K562 (cell line): Measurements from ENCODE around the gene VAT1L. TPM values are rescaled to one million over a fixed set of nuclear protein-coding genes. Genes with fewer than 3 reads are reported as not detected.

Experiments
- ATAC-seq: fragments of 200-7000 bp; cut with Tn5 transposase; 3 replicates; pipeline ENCODE4 v1.9.1; 2020; ENCODE audit warnings: moderate library complexity
- BruUV-seq: library from RNA; stranded (reverse); fragments of 400-500 nt; replicated peaks from 2 replicates; lab custom pipeline; 2021; lab: Mats Ljungman, UMichigan
- CTCF ChIA-PET: fragments of 300-600 bp; formaldehyde crosslinking; extraction: SDS; loops from one replicate; lab custom pipeline; 2021; ENCODE audit warnings: low intra/inter-chr PET ratio; lab: Yijun Ruan, JAX
- POLR2A ChIA-PET: fragments of 300-600, 350-650 bp; sonication (Branson Sonifier 250); formaldehyde crosslinking; extraction: SDS; loops from one replicate; lab custom pipeline; 2021; ENCODE audit warnings: antibody characterized with exemption, inconsistent platforms; lab: Yijun Ruan, JAX
- DNase-seq, 4 experiments: peaks; one replicate each; pipeline versions ENCODE4 v3.0.0 to v3.0.0-alpha.2; 2011 to 2018; ENCODE audit warnings: low spot score in 3 of 4, mixed read lengths in 3 of 4; ENCODE audit errors: extremely low read depth in 1 of 4
- FAIRE-seq: peaks from 2 replicates; lab custom pipeline; 2011; peaks lifted over from hg19 to GRCh38; lab: Jason Lieb, UNC
- H2AFZ ChIP-seq: 2 replicates; pipeline ENCODE4 v1.6.0; 2011; ENCODE audit warnings: low read depth, low read length, control low read depth, inconsistent platforms
- H3K27ac ChIP-seq: fragments of 200-600 bp; 3 replicates; pipeline ENCODE4 v1.8.0; 2011; ENCODE audit warnings: low read depth, mild to moderate bottlenecking, control low read depth, inconsistent platforms, low read length, moderate library complexity, mixed read lengths; ENCODE audit errors: extremely low read depth
- H3K27me3 ChIP-seq, 2 experiments: fragments of 300-600 bp in 1 of 2; 2 replicates in 1 of 2; 3 replicates in 1 of 2; pipeline versions ENCODE4 v1.6.0 to v1.8.0; 2011; ENCODE audit warnings: inconsistent platforms in 2 of 2, low read length in 2 of 2, mild to moderate bottlenecking in 1 of 2, mixed read lengths in 1 of 2, moderate library complexity in 1 of 2; ENCODE audit not compliant: control insufficient read depth in 2 of 2, insufficient read depth in 2 of 2
- H3K36me3 ChIP-seq: fragments of 300-600 bp; 3 replicates; pipeline ENCODE4 v1.8.0; 2011; ENCODE audit warnings: mild to moderate bottlenecking, low read length, inconsistent platforms; ENCODE audit not compliant: control insufficient read depth, insufficient read depth
- H3K4me1 ChIP-seq, 2 experiments: fragments of 200-600 bp in 1 of 2; replicated peaks in 1 of 2; 2 replicates in 1 of 2; 3 replicates in 1 of 2; pipeline versions ENCODE4 v1.5.1 to v1.8.0; 2011; ENCODE audit warnings: inconsistent platforms in 2 of 2, low read length in 2 of 2, mild to moderate bottlenecking in 1 of 2, mixed read lengths in 1 of 2, moderate library complexity in 1 of 2; ENCODE audit not compliant: control insufficient read depth in 2 of 2, insufficient read depth in 2 of 2
- H3K4me2 ChIP-seq: 2 replicates; pipeline ENCODE4 v1.6.1; 2011; ENCODE audit warnings: low read length, control low read depth, inconsistent platforms, mixed read lengths; ENCODE audit not compliant: insufficient read depth
- H3K4me3 ChIP-seq: fragments of 200-600 bp; sonication (generic), shearing (Covaris generic); 2 replicates; pipeline ENCODE4 v1.5.1; 2016; ENCODE audit warnings: control low read depth, inconsistent platforms
- H3K79me2 ChIP-seq: fragments of 200-600 bp; 3 replicates; pipeline ENCODE4 v1.8.0; 2011; ENCODE audit warnings: low read length, inconsistent platforms; ENCODE audit not compliant: control insufficient read depth, insufficient read depth
- H3K9ac ChIP-seq, 2 experiments: 2 replicates each; pipeline versions ENCODE4 v1.6.0 to v1.6.1; 2011; ENCODE audit warnings: low read depth in 2 of 2, low read length in 2 of 2, control low read depth in 1 of 2, inconsistent platforms in 1 of 2, mild to moderate bottlenecking in 1 of 2, mixed read lengths in 1 of 2; ENCODE audit not compliant: insufficient read depth in 1 of 2
- H3K9me1 ChIP-seq: one replicate; pipeline ENCODE4 v1.6.0; 2011; ENCODE audit warnings: inconsistent platforms, mild to moderate bottlenecking, low read length, moderate library complexity; ENCODE audit not compliant: control insufficient read depth, insufficient read depth
- H3K9me3 ChIP-seq: replicated peaks from 2 replicates; pipeline ENCODE4 v1.5.1; 2011; ENCODE audit warnings: low read depth, low read length, inconsistent platforms; ENCODE audit not compliant: control insufficient read depth, insufficient read depth
- H4K20me1 ChIP-seq: replicated peaks from 2 replicates; pipeline ENCODE4 v1.6.1; 2011; ENCODE audit warnings: low read length, inconsistent platforms, mixed read lengths; ENCODE audit not compliant: control insufficient read depth, insufficient read depth
- LCOR ChIP-seq: sonication (generic); formaldehyde crosslinking; IDR thresholded peaks from 2 replicates; pipeline ENCODE4 v1.8.0; 2022; ENCODE audit warnings: mild to moderate bottlenecking, missing genetic modification reagents
- MYC ChIP-seq, 2 experiments: fragments of 250-450 bp in 1 of 2; sonication (Bioruptor Pico) in 1 of 2; IDR thresholded peaks; 2 replicates each; pipeline versions ENCODE4 v1.5.1 to v1.6.1; 2012 to 2021; ENCODE audit warnings: low read depth in 2 of 2, borderline replicate concordance in 1 of 2, improper control_type of control experiment in 1 of 2, low read length in 1 of 2, mild to moderate bottlenecking in 1 of 2, moderate library complexity in 1 of 2
- NEUROD1 ChIP-seq: fragments of 150-350 bp; IDR thresholded peaks from 2 replicates; pipeline ENCODE4 v1.6.1; 2014; ENCODE audit warnings: borderline replicate concordance, low read length, low read depth; ENCODE audit not compliant: partially characterized antibody
- POLR2B ChIP-seq: fragments of 450-650 bp; IDR thresholded peaks from 2 replicates; pipeline ENCODE4 v1.6.1; 2018; ENCODE audit warnings: low read depth; ENCODE audit not compliant: partially characterized antibody
- RB1 ChIP-seq: fragments of 450-650 bp; IDR thresholded peaks from 2 replicates; pipeline ENCODE4 v1.6.1; 2017; ENCODE audit warnings: low read depth, mild to moderate bottlenecking
- TCF7 ChIP-seq: sonication (generic); IDR thresholded peaks from 2 replicates; pipeline ENCODE4 v1.6.1; 2016; ENCODE audit warnings: antibody characterized with exemption, borderline replicate concordance
- TCF7L2 ChIP-seq: fragments of 150-350 bp; IDR thresholded peaks from 2 replicates; pipeline ENCODE4 v1.6.1; 2016; ENCODE audit warnings: low read depth, mild to moderate bottlenecking, low read length, moderate library complexity
- ZFP30 ChIP-seq: fragments of 250-450 bp; sonication (Bioruptor Pico); IDR thresholded peaks from 2 replicates; pipeline ENCODE4 v1.8.0; 2022; ENCODE audit warnings: moderate library complexity, mild to moderate bottlenecking, inconsistent platforms, borderline replicate concordance
- ZNF146 ChIP-seq: IDR thresholded peaks from one replicate; pipeline ENCODE4 v1.6.1; 2018; ENCODE audit warnings: missing compliant biosample characterization; ENCODE audit not compliant: unreplicated experiment
- ZNF224 ChIP-seq: sonication (generic); formaldehyde crosslinking; IDR thresholded peaks from 2 replicates; pipeline ENCODE4 v1.8.0; 2022; ENCODE audit warnings: mild to moderate bottlenecking, missing genetic modification reagents
- ZNF551 ChIP-seq: fragments of 250-450 bp; sonication (Bioruptor Pico); IDR thresholded peaks from 2 replicates; pipeline ENCODE4 v1.5.0; 2021; ENCODE audit warnings: mild to moderate bottlenecking, moderate library complexity
- ZNF583 ChIP-seq: fragments of 250-450 bp; sonication (Bioruptor Pico); IDR thresholded peaks from 2 replicates; pipeline ENCODE4 v1.4.0; 2020
- WGBS: fragments of 100-300 bp; shearing (Covaris generic); methylation state at CpG from one replicate; pipeline ENCODE4 v1.1.6; 2016; ENCODE audit warnings: low coverage, mixed read lengths; ENCODE audit not compliant: insufficient coverage; ENCODE audit errors: missing lambda C conversion rate; 5-methylcytosine and 5-hydroxymethylcytosine counted together
- in situ Hi-C: fragments of 300-500 bp; cut with MboI; formaldehyde crosslinking; loops from 4 replicates; pipeline ENCODE4 v1.15.0; 2018; ENCODE audit warnings: inconsistent platforms, mixed read lengths
- intact Hi-C: fragments of 100-400 bp; cut with micrococcal nuclease; formaldehyde crosslinking; loops from 2 replicates; pipeline ENCODE4 v1.14.2; 2022
- polyA plus RNA-seq, 8 experiments: library from polyadenylated mRNA; depleted of rRNA in 4 of 8; stranded (reverse) in 5 of 8; unstranded in 3 of 8; fragments of >200 nt; fragmentation: Nextera tagmentation in 2 of 8; fragmentation: Illumina TruSeq in 1 of 8; extraction: Ambion mirVana in 2 of 8; extraction: Trizol in 1 of 8; gene quantifications; 2 replicates each; pipeline versions ENCODE4 v1.2.1 to v1.2.3, GENCODE V29; 2011 to 2014; ENCODE audit warnings: inconsistent platforms in 1 of 8, missing spikeins in 1 of 8
- total RNA-seq, 7 experiments: library from RNA; depleted of rRNA in 6 of 7; stranded (reverse); fragments of >200 nt in 6 of 7; fragmentation: Illumina TruSeq in 2 of 7; extraction: Trizol in 2 of 7; gene quantifications; 2 replicates each; pipeline versions ENCODE4 v1.2.1 to v1.2.3, GENCODE V29; 2011 to 2021; ENCODE audit warnings: low replicate concordance in 1 of 7
- TF ChIP-seq, protein P1 (sequence below): sonication (generic); formaldehyde crosslinking; IDR thresholded peaks from 2 replicates; pipeline ENCODE4 v1.8.0; 2022; ENCODE audit warnings: mild to moderate bottlenecking, low read depth, missing genetic modification reagents
- TF ChIP-seq, protein P2 (sequence below): fragments of 450-650 bp; formaldehyde crosslinking; IDR thresholded peaks from 2 replicates; pipeline ENCODE4 v1.4.0; 2020; ENCODE audit warnings: mild to moderate bottlenecking, moderate library complexity
- TF ChIP-seq, protein P3 (sequence below): fragments of 150-350 bp; IDR thresholded peaks from 2 replicates; pipeline ENCODE4 v1.6.1; 2014; ENCODE audit warnings: low read depth, mild to moderate bottlenecking, low read length, borderline replicate concordance
- TF ChIP-seq, protein P4 (sequence below): fragments of 450-650 bp; formaldehyde crosslinking; conservative IDR thresholded peaks from 2 replicates; pipeline ENCODE4 v1.4.0; 2022; ENCODE audit warnings: mild to moderate bottlenecking, missing genetic modification characterization

VAT1L gene
- total and polyA plus RNA-seq, 9 of the 15 experiments (the other 6 are each of a cell fraction or from before 2014, with no cell fraction given): 0.01 TPM; not detected in 8

DNA sequence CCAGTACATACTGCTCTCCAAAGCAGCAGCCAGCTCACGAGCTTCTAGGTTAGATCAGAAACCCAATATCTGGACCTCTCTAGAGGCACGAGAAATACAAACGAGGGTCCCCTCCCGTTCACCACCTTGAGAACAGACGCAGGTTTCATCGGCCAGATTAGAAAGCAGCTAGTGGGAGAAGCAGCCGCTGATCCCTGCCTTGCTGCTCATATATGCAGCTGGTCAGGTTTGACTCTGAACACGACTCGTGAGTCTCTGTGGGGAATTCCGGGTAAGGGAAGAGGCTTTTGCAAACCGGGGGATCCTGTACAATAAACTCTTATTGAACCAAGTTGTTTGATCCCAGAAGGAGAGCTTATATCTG is 1.6 kb downstream of the VAT1L start:
- H3K4me2 ChIP-seq: no peak overlapping the region
- FAIRE-seq: no peak
- CTCF ChIA-PET: no interaction called here
- H3K27ac ChIP-seq: no peak overlapping the region
- in situ Hi-C loops (no loop called here), intact Hi-C loops (no loop called here)
- H3K36me3 ChIP-seq: no peaks in the 10 kb centered on the region
- POLR2A ChIA-PET: no interaction called here
- H3K79me2 ChIP-seq: no peaks in the 10 kb centered on the region
- no peaks in the 10 kb centered on the region for H3K9me3 ChIP-seq
- H3K4me1 ChIP-seq: peaks cover 0 to 8% of the 10 kb centered on the region in 2 experiments; a peak in 1 of 5 replicates
- no peaks in the 10 kb centered on the region for H3K9me1 ChIP-seq
- 4% methylated on average over 11 of the region's 11 CpGs for WGBS
- peaks cover 3% of the 10 kb centered on the region; the same call in 1 of the 2 replicates for H4K20me1 ChIP-seq
- ATAC-seq: no peak
- no peak overlapping the region for H2AFZ ChIP-seq
- peaks cover 17 to 25% of the 10 kb centered on the region in 2 experiments; a peak in 3 of 5 replicates for H3K27me3 ChIP-seq
- H3K9ac ChIP-seq: no peak overlapping the region
- H3K4me3 ChIP-seq: no peak overlapping the region
- no peak for DNase-seq
- no TSS peak for BruUV-seq
- TF ChIP-seq ZNF551 (CRISPR knock-in tag) (no peak), TCF7L2 (no peak), ZNF224 (CRISPR knock-in tag) (no peak), ZNF583 (CRISPR knock-in tag) (no peak), LCOR (CRISPR knock-in tag) (no peak), NEUROD1 (no peak), MYC (IDR thresholded peaks at IDR 0.05; ENCODE audit: low read depth, low read length) (no peak), MYC (CRISPR knock-in tag; IDR thresholded peaks at IDR 0.05; ENCODE audit: borderline replicate concordance, low read depth) (no peak), RB1 (no peak), ZNF146 (CRISPR knock-in tag) (no peak), ZFP30 (no peak), TCF7 (no peak), POLR2B (no peak)
- TF ChIP-seq, protein P1, sequence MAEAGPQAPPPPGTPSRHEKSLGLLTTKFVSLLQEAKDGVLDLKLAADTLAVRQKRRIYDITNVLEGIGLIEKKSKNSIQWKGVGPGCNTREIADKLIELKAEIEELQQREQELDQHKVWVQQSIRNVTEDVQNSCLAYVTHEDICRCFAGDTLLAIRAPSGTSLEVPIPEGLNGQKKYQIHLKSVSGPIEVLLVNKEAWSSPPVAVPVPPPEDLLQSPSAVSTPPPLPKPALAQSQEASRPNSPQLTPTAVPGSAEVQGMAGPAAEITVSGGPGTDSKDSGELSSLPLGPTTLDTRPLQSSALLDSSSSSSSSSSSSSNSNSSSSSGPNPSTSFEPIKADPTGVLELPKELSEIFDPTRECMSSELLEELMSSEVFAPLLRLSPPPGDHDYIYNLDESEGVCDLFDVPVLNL (CRISPR knock-in tag): no peak
- TF ChIP-seq, protein P2, sequence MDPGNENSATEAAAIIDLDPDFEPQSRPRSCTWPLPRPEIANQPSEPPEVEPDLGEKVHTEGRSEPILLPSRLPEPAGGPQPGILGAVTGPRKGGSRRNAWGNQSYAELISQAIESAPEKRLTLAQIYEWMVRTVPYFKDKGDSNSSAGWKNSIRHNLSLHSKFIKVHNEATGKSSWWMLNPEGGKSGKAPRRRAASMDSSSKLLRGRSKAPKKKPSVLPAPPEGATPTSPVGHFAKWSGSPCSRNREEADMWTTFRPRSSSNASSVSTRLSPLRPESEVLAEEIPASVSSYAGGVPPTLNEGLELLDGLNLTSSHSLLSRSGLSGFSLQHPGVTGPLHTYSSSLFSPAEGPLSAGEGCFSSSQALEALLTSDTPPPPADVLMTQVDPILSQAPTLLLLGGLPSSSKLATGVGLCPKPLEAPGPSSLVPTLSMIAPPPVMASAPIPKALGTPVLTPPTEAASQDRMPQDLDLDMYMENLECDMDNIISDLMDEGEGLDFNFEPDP (CRISPR knock-in tag): no peak
- TF ChIP-seq, protein P3, sequence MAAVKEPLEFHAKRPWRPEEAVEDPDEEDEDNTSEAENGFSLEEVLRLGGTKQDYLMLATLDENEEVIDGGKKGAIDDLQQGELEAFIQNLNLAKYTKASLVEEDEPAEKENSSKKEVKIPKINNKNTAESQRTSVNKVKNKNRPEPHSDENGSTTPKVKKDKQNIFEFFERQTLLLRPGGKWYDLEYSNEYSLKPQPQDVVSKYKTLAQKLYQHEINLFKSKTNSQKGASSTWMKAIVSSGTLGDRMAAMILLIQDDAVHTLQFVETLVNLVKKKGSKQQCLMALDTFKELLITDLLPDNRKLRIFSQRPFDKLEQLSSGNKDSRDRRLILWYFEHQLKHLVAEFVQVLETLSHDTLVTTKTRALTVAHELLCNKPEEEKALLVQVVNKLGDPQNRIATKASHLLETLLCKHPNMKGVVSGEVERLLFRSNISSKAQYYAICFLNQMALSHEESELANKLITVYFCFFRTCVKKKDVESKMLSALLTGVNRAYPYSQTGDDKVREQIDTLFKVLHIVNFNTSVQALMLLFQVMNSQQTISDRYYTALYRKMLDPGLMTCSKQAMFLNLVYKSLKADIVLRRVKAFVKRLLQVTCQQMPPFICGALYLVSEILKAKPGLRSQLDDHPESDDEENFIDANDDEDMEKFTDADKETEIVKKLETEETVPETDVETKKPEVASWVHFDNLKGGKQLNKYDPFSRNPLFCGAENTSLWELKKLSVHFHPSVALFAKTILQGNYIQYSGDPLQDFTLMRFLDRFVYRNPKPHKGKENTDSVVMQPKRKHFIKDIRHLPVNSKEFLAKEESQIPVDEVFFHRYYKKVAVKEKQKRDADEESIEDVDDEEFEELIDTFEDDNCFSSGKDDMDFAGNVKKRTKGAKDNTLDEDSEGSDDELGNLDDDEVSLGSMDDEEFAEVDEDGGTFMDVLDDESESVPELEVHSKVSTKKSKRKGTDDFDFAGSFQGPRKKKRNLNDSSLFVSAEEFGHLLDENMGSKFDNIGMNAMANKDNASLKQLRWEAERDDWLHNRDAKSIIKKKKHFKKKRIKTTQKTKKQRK: no peak
- TF ChIP-seq, protein P4, sequence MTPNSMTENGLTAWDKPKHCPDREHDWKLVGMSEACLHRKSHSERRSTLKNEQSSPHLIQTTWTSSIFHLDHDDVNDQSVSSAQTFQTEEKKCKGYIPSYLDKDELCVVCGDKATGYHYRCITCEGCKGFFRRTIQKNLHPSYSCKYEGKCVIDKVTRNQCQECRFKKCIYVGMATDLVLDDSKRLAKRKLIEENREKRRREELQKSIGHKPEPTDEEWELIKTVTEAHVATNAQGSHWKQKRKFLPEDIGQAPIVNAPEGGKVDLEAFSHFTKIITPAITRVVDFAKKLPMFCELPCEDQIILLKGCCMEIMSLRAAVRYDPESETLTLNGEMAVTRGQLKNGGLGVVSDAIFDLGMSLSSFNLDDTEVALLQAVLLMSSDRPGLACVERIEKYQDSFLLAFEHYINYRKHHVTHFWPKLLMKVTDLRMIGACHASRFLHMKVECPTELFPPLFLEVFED: no peak
